Prostate gland (tissue), 2 donors: ENCODE measurements around the gene GMDS. TPM values are rescaled to one million over a fixed set of nuclear protein-coding genes. Genes with fewer than 3 reads are reported as not detected.

ENCODE experiments used
- DNase-seq: peaks from one replicate; pipeline ENCODE4 v3.0.0-alpha.2; 2019; ENCODE audit warnings: low spot score
- H3K27ac ChIP-seq, 2 donors: fragments of 200-600 bp; sonication (generic); 2 replicates each; pipeline ENCODE4 v1.5.1; 2017 to 2019
- H3K27me3 ChIP-seq: fragments of 200-600 bp; sonication (generic); replicated peaks from 2 replicates; pipeline ENCODE4 v1.5.1; 2019; ENCODE audit not compliant: insufficient read depth
- H3K36me3 ChIP-seq, 2 donors: fragments of 200-600 bp; sonication (generic); 1 replicate in 1 of 2; 2 replicates in 1 of 2; pipeline versions ENCODE4 v1.5.1 to v1.8.1; 2017 to 2019
- H3K4me1 ChIP-seq: fragments of 200-600 bp; sonication (generic); replicated peaks from 2 replicates; pipeline ENCODE4 v1.5.1; 2019
- H3K4me3 ChIP-seq, 2 donors: fragments of 200-600 bp; sonication (generic); 2 replicates each; pipeline ENCODE4 v1.5.1; 2017 to 2019
- H3K9me3 ChIP-seq: fragments of 200-600 bp; sonication (generic); 2 replicates; pipeline ENCODE4 v1.5.1; 2017
- POLR2A ChIP-seq: fragments of 450-650 bp; IDR thresholded peaks from one replicate; pipeline ENCODE4 v1.6.1; 2016; ENCODE audit warnings: antibody characterized with exemption, mild to moderate bottlenecking
- POLR2AphosphoS5 ChIP-seq: sonication (generic); formaldehyde crosslinking; IDR thresholded peaks from one replicate; pipeline ENCODE4 v1.6.1; 2017; ENCODE audit warnings: antibody characterized with exemption
- WGBS: methylation state at CpG from one replicate; pipeline ENCODE4 v1.1.5; 2018; 5-methylcytosine and 5-hydroxymethylcytosine counted together
- intact Hi-C: fragments of 100-400 bp; cut with DNase I; formaldehyde crosslinking; loops from one replicate; pipeline ENCODE4 v1.14.2; 2022
- total RNA-seq, 2 donors: library from RNA; depleted of rRNA; stranded (reverse); fragments of >200 nt; gene quantifications; one replicate each; pipeline ENCODE4 v1.1.0, GENCODE V29; 2016
- TF ChIP-seq, protein P1 (sequence below), 4 experiments: fragments of 200-600 bp in 2 of 4; fragments of 450-650 bp in 2 of 4; sonication (generic) in 2 of 4; IDR thresholded peaks; 1 replicate in 3 of 4; 2 replicates in 1 of 4; pipeline ENCODE4 v1.5.1; 2016 to 2019; ENCODE audit warnings: antibody characterized with exemption in 4 of 4, mild to moderate bottlenecking in 2 of 4, moderate library complexity in 2 of 4

The GMDS gene
- total RNA-seq, 2 donors from 2014 or later = 24.9 to 29.9 TPM

- TF ChIP-seq, protein P1, sequence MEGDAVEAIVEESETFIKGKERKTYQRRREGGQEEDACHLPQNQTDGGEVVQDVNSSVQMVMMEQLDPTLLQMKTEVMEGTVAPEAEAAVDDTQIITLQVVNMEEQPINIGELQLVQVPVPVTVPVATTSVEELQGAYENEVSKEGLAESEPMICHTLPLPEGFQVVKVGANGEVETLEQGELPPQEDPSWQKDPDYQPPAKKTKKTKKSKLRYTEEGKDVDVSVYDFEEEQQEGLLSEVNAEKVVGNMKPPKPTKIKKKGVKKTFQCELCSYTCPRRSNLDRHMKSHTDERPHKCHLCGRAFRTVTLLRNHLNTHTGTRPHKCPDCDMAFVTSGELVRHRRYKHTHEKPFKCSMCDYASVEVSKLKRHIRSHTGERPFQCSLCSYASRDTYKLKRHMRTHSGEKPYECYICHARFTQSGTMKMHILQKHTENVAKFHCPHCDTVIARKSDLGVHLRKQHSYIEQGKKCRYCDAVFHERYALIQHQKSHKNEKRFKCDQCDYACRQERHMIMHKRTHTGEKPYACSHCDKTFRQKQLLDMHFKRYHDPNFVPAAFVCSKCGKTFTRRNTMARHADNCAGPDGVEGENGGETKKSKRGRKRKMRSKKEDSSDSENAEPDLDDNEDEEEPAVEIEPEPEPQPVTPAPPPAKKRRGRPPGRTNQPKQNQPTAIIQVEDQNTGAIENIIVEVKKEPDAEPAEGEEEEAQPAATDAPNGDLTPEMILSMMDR (IDR thresholded peaks at IDR 0.05) = no peak
- TF ChIP-seq POLR2AphosphoS5 (no peak), POLR2A (no peak)
- no peaks in the 10 kb centered on the region for H3K9me3 ChIP-seq
Measured at GRCh38 chr6:2078888-2079287, 166.5 kb downstream of the GMDS start.

GRCh38 chr6:2077826-2078225 lies 167.6 kb downstream of the GMDS start:
- intact Hi-C loops = no loop called here
- Histone ChIP-seq H3K36me3 (no peaks in the 10 kb centered on the region), H3K4me1 (no peaks in the 10 kb centered on the region), H3K27me3 (no peaks in the 10 kb centered on the region), H3K4me3 (no peak overlapping the region), H3K27ac (no peak overlapping the region), H3K9me3 (no peaks in the 10 kb centered on the region)
- DNase-seq = no peak
- TF ChIP-seq, protein P1 (IDR thresholded peaks at IDR 0.05) = no peak
- TF ChIP-seq POLR2A (no peak), POLR2AphosphoS5 (no peak)
- 91% methylated on average over 1 of the region's 1 CpG for WGBS

More at GRCh38 chr6:2078888-2079287, 166.5 kb downstream of the GMDS start:
- no peak overlapping the region for H3K4me3 ChIP-seq
- intact Hi-C loops = no loop called here
- DNase-seq = no peak
- no peaks in the 10 kb centered on the region for H3K4me1 ChIP-seq
- H3K36me3 ChIP-seq = no peaks in the 10 kb centered on the region
- no peak overlapping the region for H3K27ac ChIP-seq
- 88% methylated on average over 1 of the region's 1 CpG for WGBS
- no peaks in the 10 kb centered on the region for H3K27me3 ChIP-seq

- DNase-seq = no peak
- H3K27ac ChIP-seq = no peak overlapping the region
- intact Hi-C loops = no loop called here
- H3K4me1 ChIP-seq = no peaks in the 10 kb centered on the region
- H3K27me3 ChIP-seq = no peaks in the 10 kb centered on the region
- H3K36me3 ChIP-seq = no peaks in the 10 kb centered on the region
- H3K4me3 ChIP-seq = no peak overlapping the region
- WGBS = 94% methylated on average over 2 of the region's 2 CpGs
- TF ChIP-seq, protein P1 (IDR thresholded peaks at IDR 0.05) = no peak
- no peak for TF ChIP-seq POLR2A
- TF ChIP-seq POLR2AphosphoS5 = no peak
- H3K9me3 ChIP-seq = no peaks in the 10 kb centered on the region
Measured at GRCh38 chr6:2073476-2073875, 171.9 kb downstream of the GMDS start.

- H3K4me3 ChIP-seq = no peak overlapping the region
- no peak overlapping the region for H3K27ac ChIP-seq
- H3K4me1 ChIP-seq = no peaks in the 10 kb centered on the region
- H3K9me3 ChIP-seq = no peaks in the 10 kb centered on the region
- no peaks in the 10 kb centered on the region for H3K36me3 ChIP-seq
- intact Hi-C loops = no loop called here
- TF ChIP-seq POLR2AphosphoS5 = no peak
- TF ChIP-seq, protein P1 (IDR thresholded peaks at IDR 0.05) = no peak
- no peaks in the 10 kb centered on the region for H3K27me3 ChIP-seq
- DNase-seq = no peak
Measured at GRCh38 chr6:2072453-2072852, 173.0 kb downstream of the GMDS start.

DNA sequence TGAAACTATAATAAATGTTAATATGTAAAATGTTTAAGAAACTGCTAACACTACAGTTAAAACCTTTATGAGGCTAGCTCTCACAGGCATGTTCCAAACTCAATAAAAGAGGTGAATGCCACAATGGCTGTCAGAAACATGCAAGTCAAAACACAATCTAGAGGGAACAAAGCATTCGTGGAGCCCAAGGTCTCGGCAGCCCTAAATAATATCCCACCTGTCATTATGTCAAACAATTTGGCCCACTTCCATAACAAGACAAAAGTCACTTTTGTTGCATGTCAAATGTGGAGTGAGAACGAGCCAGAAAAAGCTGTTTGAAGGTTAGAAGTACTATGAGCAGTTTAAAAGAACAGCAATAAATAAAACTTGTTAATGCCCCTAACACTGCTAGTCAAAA lies 181.9 kb downstream of the GMDS start:
- Histone ChIP-seq H3K27ac (no peak overlapping the region), H3K4me3 (no peak overlapping the region), H3K27me3 (no peaks in the 10 kb centered on the region), H3K36me3 (no peaks in the 10 kb centered on the region), H3K4me1 (no peaks in the 10 kb centered on the region), H3K9me3 (no peaks in the 10 kb centered on the region)
- DNase-seq = no peak
- no peak for TF ChIP-seq POLR2AphosphoS5
- TF ChIP-seq, protein P1 (IDR thresholded peaks at IDR 0.05) = no peak
- TF ChIP-seq POLR2A = no peak
- WGBS = 14% methylated on average over 3 of the region's 3 CpGs
- intact Hi-C loops = no loop called here
